ENCODE measurements around the gene STAT4.
A peak's percentile ranks its signal among the peaks of the same experiment; 100 is the strongest.

The STAT4 gene

DNA sequence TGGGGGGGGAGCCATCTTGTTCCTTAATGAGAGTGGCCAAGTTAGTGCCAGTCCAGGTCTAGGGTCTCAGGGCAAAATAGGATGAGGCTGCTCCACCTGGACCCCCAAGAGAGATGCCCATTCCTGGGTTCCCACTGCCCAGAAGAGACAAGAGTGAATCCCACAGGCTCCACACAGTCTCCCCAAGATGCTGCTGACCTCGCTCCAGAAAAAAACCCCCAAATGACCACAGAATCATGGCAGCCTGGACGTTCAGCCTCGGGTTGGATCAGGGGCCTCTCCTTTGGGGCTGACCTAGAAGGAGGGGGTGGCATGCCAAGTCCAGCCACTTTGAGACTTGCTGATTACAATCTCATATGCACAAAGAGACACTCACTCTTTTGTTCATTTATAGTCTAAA is 161.9 kb downstream of the STAT4 start:
- DNase-seq, result no peak

DNA sequence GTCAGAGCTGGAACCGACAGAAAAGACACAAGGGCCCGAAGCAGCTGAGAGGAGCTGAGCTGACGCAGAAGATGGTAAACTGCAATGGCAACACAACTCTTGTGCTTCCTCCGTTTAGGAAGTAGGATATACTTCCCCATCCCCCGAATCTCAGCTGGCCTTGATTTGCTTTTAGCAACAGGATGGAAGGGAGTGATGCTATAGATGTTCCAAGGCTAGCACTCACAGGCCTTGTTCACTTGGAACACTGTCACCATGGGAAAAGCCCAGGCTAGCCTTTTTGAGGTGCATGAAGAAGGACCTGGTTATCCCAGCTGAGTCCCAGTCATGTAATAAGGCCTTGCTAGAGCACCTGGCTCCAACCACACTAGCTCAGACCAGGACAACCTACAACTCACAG is 162.9 kb downstream of the STAT4 start:
- DNase-seq, result no peak

DNA sequence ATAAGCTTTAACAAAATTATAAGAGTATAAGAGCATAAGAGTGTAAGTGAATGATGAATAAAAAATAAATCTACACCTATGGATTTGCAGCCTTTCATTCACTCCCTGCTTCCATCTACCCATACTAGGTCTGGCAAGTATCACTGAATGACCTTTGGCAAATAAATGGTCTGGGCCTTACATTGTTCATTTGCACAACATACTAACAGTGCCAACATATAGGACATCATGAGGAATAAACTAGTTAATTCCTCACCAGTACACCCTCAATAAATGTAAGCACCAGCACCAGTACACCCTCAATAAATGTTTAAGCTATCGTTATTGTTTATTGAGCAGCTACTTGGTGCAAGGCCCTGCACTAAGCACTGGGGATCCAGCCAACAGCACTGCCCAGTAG is 163.7 kb downstream of the STAT4 start:
- DNase-seq, result no peak

DNA sequence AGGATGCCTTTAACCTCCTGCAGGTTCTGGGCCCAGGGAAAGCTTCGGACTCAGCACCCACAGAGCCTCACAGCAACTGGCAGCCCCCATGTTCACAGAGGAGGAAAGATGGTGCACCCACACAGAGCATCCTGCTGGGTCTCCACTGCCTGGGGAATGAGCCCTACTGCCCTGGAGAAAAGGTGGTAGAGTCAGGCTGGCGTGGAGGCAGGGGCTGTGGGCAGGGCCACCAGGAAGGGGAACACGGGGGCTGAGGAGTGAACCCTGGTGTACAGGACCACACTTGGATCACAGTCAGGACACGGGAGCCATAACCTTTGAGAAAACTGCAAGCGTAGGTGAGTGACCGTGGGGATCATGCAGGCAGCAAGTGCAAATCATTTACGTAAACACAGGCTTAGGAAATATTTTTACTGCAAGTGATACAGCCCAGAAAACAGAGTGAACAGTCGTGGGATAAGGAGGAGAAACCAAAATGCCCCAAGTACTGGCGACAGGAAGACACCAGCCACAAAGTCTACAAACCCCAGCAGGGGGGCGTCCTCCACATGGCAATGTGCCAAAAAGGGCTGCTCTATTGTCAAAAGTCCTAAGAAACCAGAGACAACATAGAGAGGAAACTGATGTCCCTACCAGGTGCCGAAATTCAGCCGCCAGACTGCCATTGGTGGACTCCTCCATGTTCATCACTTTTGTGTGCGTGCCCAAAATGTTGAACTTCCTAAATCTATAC is 164.4 kb downstream of the STAT4 start:
- peak; percentile 15 for DNase-seq

DNA sequence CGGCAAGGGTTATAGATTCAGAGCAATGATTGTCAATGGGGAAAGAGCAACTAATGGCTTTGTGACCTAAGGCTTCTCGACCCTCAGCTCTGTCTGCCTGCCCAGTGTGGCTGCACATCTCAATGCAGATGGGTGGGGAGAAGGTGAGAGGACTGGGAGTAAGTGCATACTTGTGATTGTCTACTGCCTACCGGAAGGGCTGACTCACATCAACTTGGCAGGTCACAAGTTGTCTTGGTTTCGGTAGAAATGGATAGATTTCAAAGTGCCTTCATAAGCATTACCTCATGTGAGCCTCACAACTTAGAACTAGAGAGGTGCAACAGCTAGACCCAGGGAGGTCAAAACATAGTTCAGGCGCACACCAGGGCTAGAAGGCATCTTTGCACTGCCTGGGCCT is 166.2 kb downstream of the STAT4 start:
- DNase-seq, result no peak

DNA sequence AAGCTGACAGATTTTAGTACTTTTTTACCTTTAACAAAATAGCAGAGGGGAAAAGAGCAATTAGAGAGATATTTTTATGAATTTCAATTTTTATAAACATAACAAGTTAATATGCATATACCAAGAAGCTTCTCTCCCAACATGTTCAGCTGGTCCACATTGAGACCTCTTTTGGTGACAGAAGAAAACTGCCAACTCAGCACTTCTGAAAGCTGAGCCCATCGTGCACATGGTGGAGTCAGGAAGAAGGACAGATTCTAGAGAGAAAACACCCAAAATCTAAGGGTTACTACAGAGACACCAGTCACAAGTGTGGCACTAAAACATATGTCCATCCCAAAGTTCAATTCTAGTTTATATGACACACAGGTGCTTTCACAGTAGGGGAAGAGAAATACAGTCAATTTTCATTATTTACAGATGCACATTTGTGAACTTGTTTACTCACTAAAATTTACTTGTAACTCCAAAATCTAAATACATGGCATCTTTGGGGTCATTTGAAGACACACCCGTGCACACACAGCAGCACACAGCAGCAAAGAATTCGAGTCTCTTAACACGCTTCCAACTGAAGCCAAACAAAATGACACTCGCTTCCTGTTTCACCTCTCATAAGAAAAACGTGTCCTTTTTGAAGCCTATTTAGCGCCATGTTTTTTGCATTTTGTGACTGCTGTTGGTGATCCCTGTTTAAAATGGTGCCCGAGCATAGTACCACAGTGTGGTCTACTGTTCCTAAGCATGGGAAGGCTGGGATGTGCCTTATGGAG is 168.3 kb downstream of the STAT4 start:
- no peak for DNase-seq

DNA sequence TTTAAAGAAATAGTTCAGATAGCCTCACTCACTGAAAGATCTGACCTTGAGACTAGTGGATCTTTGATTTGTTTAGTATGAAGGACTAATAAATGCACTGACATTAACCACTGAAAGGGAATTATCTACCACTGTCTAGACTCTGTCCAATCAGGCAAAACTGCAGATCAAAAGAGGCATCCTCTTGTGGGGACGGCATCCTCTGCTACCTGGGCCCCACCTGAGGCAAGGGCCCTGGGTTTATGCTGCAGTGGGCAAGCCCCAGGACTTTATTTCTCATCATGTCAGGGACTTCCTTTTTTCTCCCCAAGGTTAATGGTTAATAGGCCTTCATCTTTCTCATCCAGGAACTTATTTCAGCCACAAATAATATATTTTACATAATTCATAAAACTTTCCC is 169.1 kb downstream of the STAT4 start:
- DNase-seq, result no peak

DNA sequence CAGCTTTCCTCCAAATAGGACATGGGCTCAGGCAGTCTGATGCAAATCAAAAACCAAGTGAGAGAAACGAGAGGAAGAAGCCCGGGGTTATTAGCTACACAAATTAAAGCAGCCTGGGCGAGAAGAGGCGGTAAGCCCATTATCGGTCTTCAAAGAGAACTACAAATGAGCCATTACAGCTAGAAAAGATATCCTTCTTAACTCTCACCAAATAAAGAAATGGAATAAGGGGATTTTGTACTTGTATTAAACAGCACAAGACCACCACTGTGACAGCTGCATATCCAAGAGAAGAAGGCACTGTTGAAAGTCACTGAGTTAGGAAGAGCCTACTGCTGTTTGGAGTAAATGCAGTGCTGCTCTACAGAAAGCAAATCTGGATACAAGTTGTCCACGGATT is 169.5 kb downstream of the STAT4 start:
- DNase-seq, result no peak

DNA sequence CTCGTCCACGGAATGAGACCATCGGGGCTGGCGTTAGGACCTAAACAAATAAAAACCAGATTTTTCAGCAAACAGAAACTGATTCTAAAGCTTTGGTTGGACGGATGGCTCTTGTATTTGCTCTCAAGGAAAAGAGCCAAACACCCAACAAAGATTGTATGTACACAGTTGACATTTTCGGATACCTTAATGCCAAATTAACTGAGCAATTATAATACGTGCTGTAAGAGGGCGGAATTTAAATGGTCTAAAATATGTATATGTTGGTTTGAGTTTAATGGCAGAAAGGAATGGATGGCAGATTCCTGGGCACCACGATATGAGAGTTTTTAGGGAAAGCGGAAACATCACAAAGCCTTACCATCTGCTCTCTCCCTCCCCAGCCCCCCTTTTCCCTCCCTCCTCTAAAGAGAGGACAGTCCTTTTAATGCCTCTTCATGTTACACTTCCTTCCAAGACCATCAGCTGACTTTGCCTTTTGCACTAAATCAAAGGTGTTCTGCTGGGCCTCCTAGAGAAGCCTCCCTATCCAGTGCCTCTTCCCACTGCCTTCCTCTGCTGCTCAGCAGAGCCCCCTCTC is 170.1 kb downstream of the STAT4 start:
- no peak for DNase-seq

DNA sequence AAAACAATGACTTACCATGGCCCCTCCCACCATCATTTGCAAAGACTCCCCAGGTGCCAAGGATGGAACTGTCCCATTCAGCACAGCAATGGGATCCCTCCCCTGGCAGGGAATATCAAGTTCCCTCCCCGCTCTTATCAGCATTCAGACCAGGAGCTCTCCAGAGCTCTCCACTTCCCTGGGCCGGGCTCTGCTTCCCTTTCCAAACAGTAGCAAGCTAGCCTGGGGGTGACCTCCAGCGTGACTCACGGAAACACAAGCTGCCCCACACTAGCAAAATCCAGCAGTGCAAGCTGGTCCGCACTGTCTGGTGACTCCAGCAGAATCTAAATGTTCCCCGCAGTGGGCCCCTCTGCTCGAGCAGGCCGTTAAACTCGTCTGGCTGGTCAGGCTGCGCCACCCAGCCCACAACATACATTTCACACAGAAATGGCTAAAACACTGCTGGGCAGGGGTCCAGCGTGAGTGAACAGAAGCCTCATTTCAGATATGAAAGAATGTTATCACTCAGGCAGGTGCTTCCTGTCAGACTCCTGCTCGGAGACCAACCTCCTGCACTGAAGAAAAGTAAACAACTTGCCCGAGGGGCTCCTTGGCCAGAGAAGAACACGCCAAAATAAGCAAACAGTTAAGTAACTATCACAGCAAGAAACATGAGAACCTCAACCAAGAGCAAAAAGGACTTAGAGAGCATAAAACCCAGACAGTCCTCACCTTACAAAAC is 170.7 kb downstream of the STAT4 start:
- DNase-seq, result no peak

Data from activated gamma-delta T cell treated with Interleukin-2 at 50 U/mL for 16 hours (primary cell).